Fibroblast of skin of right biceps (primary cell): ENCODE data around the gene HOXB3.

Source experiments
- DNase-seq: peaks from one replicate; pipeline ENCODE4 v3.0.0-alpha.2; 2013

Gene HOXB3

GRCh38 chr17:48589831-48590606 lies at the start of gene HOXB3:
TSS of gene HOXB3 (minus strand) at chr17:48590241. CDS start at chr17:48552474, 37,767 bp downstream.
- peak; percentile 88 for DNase-seq

DNA sequence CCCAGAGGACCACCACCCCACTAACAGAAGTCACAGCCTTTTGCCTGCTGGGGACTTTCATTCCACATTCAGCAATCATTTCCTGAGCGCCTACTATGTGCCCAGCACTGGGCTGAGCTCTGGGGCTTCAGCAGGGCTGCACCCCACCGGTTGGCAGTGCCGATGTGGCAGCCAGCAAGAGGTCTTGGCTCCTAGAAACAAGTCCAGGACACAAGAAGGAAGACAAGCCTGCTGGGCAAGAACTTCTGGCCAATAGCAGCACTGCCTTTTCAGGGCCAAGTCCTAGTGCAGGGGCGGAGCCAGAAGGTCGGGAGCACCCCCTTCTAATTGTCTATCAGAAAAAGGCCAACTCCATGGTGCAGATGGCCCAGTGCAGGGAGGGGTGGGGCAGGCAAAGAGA lies 49.1 kb upstream of the HOXB3 start:
- DNase-seq: no peak

DNA sequence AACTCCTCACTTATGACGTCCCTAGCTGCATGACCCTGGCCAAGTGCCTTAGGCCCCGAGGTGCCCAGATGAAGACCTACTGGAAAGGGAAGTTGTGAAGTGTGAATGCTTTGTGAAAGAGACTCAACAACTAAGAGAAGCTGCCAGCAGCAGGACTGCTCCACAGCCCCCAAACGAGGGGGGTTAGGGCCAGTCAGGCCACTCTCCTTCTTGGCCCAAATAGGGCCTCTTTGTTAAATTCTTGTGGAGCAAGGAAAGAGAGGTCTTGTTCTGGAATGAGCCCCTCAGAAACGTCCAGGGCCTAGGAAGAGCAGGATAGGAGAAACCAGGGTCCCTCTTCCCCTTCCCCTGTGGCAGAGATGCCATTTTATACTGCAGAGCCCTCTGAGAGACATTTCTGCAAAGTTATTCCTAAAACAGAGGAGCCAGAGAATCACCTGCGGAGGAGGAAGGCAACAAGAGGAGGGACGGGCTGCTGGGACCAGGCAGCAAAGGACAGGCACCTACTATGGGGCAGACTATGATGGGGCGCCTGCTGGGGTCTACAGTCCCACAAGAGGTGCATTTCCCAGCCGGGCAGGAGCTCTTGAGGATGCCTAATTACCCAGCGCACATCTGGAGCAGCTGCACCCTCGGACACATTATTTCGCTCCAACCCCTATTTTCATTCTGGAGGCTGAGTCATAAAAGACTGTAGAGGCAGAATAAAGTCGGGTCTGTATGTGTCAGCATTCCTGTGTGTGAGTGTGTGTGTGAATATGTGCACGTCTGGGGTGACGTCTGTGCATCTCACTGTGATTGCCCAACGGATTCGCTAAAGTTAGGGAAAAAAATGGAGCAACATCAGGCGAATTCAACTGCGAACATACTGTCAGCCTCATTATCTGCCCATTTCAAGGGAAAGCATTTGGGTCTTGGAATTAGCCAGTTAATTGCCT lies 47.6 kb upstream of the HOXB3 start:
- peak; percentile 95 for DNase-seq

GRCh38 chr17:48636177-48637018 lies 46.4 kb upstream of the HOXB3 start:
- DNase-seq: peak; percentile 77

- DNase-seq: no peak
Measured at GRCh38 chr17:48634493-48635208, 44.6 kb upstream of the HOXB3 start.

- DNase-seq: no peak
Measured at GRCh38 chr17:48633266-48633677, 43.2 kb upstream of the HOXB3 start.

DNA sequence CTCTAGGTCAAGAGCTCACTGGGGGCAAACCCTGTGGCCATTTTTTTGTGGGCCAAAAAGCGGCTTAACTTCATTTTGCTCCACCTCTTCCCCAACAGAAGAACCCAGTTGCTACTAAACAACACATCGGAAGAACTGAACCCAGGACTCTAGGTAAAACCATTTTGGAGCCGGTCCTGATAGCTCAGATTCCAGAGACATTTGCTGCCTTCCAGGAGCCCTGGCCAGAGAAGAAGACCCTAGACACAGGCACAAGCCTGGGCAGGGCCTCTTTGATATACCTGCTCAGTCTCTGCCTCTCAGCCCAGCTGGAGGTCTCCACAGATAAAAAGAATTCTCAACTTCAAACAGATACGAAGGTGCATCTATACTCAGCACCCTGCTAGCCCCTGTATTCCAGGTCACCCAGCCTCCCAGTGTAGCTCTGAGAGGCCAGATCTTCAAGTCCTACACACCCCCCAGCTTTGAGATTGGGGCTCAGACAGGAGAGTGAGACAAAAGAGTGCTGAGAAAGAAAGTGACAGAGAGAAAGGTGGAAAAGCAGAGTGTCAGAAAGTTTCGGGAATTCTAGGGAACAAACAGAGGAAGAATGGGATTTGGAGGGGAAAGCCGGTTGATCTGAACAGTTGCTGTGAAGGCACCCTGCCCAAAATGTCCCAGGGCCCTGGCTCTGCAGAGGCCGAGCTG lies 42.7 kb upstream of the HOXB3 start:
- no peak for DNase-seq

DNA sequence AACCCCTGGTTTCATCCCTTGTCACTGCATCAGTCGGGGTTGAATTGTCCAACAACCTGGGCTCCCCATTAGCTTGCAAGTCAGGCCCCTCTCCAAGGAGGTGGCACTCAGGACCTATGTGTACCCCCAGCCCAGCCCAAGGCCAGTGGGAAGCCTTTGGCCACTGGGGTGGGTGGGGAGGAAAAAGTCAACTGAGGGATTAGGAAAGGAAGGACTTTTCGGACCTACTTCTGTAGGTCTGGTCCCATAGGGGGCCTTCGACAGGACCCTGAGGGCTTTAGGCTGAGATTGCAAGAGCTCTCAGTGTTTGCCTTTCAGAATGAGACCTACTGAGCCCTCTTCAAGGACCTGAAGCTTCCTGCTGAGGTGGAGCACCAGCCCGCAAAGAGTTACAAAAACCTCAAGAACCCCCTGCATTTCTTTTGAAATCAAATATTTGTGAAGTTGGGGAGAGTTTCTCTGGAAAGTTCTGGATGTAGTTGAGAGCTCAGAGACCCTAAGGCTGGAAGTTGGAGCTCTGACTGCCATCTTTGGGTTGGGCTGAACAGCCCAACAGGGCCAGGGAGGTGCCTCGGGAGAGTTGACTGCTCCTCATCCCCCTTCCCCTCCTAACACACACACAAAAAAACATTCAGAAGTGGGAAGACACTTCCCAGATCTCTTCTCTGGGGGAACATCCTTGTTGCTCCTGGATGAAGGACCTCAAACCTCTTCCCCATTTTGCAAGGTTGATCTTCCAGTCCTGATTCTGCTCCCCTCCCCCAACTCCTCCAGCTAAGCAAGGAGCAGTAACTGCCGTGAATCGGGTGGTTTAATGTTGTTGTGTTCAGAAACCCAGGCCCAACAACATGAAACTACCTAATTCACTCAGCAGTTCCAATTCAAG lies 41.9 kb upstream of the HOXB3 start:
- DNase-seq: no peak

- no peak for DNase-seq
Measured at GRCh38 chr17:48630925-48631692, 41.1 kb upstream of the HOXB3 start.

DNA sequence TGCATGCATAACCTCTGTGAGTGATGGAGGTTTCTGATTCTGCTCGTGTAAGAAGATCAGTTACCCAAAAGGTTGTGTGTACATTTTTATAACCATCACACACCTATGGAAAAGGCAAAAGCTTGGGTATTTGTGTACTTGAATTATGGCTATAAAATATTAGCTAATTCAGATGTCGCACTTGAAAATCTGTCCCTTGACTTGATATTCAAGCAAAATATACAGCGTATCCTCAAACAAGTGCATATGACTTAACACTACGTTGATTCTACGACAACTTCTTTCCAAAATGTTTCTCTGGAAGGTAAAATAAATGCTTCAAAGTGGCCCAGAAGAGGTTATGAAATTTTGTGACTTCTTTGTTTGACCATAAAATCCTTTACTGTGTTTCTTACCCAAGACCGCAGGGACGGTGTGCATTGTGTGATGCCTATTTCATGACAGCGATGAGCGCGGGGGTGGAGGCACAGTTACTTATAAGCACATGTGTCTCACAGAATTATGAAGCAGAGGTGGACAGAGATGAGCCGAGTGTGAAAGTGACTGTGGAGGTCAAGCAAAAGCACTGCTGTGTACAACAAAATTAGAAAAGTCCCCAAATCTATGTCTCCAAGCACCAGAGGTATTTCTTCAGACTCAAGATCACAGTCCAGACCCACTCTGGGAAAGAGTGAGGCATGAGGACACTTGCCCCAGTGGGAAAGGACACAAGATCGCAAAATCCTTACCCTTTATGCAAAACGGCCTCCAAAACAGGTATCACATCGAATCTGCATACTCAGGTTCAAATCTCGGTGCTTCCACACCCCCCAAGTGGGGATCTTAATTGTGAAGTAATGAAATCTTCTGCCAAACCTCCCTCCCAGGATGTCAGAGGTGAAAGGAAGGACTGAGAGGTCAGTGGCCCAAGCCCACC lies 40.2 kb upstream of the HOXB3 start:
- DNase-seq: no peak

- no peak for DNase-seq
Measured at GRCh38 chr17:48629411-48629759, 39.3 kb upstream of the HOXB3 start.

DNA sequence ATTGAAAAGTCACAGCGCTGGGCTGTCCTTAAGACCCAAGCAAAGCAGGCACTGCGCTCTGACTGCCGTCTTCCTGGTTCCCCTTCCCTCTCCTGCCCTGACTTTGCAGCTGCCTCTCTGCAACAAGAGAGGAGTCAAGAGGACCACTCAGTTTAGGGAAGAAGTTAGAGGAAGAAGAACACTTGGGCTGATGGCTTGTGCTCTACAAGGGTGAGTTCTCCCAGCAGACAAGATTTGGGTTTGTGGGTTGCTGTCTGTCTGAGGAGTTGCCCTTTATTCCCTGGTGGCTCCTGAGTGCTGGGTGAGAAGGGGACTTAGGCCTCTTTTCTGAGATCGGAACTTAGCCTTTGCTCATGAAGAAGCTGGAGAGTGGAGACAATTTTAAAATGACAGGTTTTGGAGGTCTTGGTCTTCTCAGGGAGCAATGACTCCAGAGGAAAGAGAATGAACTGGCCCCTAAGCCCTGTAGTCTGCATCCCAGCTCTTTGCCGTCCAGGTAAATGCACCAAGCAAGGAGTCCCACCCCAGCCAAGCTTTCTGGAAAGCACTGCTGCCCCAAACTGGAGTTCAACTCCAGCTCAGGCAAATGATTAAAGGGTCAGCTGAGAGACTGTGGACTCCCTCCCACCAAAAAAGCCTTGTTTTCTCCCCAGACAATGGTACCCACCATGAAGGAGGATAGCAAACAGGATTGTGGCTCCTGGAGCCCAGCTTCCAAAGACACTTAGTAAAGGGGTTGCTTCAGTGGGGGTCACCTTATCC lies 38.8 kb upstream of the HOXB3 start:
- DNase-seq: no peak

DNA sequence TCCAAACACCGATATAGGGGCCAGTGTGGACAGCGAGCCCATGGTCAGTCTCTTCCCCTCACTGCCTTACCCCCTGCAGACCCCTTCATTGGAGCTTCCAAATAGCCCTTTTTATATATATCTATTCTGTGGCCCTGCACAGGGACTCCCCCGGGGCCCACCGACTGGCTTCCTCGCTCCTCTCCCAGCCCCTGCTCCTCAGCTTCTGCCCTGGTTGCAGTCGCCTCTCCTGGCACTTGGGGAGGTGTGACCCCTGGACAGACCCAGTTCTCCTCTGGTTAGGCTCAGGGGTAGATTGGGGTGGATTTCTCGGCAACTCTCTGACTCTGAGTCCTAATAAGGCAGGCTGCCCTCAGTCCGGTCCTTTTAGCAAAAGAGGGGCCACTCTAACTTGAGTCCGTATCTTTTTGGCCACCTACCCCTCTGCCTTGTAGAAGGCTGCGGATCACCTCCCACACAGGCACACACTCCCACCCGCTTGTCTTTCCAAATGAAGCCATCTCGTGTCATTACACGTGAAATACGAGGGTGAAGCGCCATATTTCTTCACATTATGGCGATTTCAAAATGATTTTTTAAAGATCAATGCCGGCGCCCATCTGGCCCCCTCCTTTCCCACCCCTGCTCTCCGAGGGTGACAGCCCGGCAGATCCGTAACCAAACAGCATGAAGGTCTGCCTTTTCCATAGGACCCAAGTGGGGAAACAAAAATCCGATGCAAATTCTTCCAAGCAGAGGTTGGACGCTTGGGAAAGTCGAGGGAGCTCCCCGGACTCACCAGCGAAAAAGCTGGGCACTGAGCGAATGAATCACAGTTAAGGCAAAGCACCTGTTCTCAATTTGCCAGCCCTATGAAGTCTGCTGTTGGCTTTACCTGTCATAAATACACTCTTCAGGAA lies 37.8 kb upstream of the HOXB3 start:
- no peak for DNase-seq

DNA sequence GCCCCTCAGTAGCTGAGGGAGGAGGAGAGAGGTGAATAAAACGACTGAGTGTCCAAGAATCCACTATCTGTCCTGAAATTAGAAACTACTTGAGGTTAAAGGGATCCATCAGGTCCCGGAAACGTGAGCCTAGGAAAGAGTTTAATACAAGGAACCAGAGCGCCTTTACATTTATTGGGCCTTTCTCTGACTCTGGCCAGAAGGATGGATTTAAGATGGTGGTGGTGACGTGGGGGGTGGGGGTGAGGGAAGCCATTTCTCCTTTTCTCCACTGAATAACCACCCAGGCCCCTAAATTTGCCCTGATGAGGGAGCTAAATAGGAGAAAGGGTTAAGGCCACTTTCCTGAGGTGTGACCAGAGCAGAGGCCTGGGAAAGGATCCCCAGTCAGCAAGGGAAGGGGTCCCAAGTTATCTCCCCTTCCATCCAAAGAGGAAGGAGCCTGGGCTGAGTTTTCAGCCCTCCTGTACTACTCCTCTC lies 37.1 kb upstream of the HOXB3 start:
- DNase-seq: no peak

GRCh38 chr17:48626245-48627117 lies 36.4 kb upstream of the HOXB3 start, which contains the start of gene HOXB9:
TSS of gene HOXB9 (minus strand) at chr17:48626358. CDS start at chr17:48626269, 89 bp downstream.
- peak; percentile 63 for DNase-seq
